GM18868 (cell line): ENCODE measurements around the gene CCDC33.

Experiments
- ATAC-seq: cut with Tn5 transposase; IDR thresholded peaks from one replicate; pipeline ENCODE4 v1.9.1; 2021; ENCODE audit warnings: mild to moderate bottlenecking, moderate library complexity; ENCODE audit not compliant: unreplicated experiment

The CCDC33 gene

DNA sequence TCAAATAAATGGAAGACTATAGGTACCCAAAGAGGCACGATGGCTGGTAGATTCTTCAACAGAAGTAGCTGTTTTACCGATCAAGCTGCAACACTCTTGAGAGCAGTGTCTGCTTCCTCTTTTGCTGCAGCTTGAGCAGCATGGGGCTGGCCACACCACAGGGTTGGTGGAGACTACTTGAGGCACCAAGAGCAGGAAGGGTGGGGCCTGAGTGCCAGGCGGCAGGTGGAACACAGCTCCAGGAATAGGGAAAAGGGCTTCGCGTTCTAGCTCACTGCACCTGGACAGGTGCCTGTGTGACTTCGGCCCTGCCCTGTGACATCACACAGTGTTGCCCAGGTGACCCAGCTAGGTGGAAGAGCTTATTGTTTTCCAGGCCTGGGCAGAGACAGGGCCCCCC lies at the start of gene CCDC33:
Gene CCDC33, plus strand, starts transcription at position 365 of the 400 bp plus-strand sequence. CDS start 394 bp downstream, outside the sequence.
- no peak for ATAC-seq

DNA sequence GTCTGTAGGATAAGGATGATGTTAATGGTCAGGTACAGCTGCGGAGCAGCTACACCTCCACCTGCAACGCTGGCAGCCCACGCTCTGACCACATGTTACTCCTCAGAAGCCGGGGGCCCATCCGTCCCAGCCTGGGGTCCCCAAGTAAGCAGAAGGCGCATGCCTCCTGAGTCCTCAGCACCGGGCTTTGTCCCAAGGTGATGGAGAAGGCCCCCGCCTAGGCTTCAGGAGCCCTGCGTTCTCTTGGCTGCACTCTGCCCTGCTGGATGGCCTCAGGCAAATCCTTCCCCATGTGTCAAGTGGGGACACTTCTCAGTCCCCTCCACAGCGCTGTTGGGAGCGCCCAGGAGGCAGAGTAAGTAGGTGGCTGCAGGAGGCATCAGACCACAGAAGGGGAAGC lies 47.9 kb upstream of the CCDC33 start:
- ATAC-seq, result no peak

DNA sequence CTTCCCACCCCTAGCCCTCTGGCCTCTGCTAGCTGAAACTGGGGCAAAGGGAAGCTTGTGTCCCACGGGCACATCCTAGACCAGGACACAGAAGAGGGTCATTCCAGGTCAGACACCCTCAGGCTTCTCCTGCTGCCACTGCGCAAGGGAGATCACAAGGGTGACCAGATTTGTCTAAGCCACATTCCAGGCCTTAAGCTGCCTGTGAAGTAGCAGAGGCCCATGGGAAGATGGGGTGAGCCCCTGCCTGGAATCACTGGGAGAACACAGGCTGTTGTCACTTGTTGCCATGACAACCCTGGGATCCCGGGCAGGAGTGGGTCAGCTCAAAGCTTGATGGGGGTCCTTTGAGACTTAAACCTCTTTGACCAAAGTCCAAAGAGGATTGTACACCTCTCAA lies 44.3 kb upstream of the CCDC33 start:
- no peak for ATAC-seq

DNA sequence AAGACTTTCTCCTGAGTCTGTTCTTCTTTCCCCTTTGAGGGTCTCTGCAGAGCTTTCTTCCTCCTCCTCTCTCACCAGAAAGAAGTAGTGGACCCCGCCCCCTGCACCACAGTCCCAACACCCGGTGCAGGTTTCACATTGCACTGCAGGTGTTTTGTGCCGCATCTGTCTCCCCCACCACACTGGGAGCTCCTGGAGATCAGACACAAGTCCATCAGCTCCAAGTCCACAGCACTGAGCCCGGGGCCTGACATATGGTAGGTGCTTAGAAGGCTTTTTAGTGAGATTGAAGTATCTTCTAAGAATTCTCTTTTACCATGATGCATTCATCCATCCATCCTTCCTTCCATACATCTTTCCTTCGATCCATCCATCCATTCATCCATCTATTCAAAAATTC lies 43.4 kb upstream of the CCDC33 start:
- no peak for ATAC-seq

DNA sequence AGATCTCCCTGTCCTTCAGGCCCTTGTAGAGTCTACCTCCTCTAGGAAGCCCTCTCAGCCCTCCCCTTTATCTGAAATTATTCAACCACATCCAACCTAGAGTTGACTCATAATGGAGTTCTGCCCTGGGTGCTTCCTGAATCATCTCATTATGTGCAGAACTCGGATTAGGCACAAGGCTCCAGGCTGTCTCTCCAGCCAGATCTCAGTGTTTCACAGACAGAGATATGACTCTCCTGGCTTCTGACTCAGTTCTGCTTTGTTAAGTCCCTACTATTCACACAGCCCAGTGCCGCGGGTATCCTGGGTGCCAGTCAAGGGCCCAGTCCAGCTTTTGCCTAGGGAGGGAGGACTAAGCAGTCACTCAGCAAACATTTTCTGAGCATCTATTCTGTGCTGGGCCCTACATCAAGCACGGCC lies 42.8 kb upstream of the CCDC33 start:
- ATAC-seq, result no peak

DNA sequence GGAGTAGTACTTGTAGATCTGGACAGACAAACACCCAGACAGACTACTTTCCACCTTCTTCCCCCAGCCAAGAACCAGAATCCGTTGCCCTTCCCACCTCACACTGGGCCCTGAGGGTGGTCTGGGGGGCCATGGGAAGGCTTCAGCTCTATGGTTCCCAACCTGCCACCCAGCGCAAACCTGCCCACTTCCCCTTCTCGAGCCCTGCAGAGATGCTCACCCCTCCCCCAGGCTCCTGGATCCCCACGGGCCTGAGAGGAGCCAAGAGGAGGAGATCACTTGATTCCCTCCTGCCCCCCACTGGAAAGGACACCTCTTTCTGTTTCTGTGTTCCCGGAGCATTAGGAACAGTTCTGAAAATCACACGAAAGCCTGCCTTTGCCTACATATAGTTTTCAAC lies 42.2 kb upstream of the CCDC33 start:
- ATAC-seq, result no peak

DNA sequence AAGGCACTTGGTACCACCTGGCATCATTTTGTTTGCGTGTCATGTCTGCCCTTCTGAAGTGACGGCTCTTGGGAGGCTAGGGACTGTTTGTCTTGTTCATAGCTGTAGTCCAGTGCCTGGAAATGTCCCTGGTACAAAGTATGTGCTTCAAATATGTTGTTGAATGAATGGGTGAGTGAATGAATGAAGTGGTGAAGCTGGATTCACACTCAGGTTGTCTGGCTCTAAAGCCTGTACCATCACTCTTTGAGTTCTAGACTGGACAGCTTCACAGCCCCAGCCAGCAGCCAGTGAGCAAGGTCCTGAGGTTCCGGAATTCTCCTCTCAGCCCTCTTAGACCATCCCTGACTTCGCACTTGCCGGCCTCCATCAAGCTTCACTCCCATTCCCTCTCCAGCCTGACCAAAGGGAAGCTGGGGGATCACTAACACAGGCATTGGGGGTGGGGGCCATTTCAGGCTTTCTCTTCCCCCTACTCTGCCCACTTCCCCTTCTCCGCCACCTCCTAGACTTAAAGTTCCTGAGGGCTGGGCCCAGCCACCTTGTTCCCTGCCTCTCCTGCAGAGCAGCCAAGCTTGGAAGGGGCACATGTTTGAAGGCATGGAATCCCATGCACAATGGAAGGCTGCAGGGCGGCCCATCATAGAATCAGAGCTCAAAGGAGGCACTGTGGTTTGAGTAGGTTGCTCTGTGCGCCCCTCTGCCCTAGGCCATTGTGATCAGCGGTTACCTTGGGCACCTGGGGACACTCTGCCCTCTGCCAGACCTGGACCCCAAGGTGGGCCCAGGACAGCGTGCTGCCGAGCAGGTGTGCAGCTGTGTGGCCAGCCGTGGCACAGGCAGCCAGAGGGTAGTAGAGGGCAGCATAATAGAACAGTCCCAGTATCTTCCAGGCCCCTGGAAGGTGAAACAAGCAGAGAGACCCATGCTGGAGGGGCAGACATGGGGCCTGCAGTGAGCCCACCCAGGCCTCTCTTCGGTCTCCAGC lies 41.3 kb upstream of the CCDC33 start:
- no peak for ATAC-seq

DNA sequence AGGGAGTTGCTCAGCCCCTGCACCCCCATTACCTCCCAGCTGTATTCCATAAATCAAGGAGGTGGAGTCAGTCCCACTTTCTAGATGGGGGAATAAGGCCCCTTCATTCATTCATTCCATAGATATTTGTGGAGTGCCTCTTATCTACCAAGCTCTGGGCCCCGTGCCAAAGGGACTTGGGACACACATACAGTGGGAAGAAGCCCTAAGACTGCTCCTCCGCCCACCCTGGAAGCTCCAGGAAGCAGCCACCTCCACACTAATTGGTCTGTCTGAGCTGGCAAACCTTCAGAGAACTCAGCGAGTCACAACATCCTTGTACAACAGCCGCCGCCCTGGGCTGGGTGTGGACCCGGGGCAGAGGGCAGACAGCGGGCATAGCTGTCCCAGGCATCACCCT lies 40.0 kb upstream of the CCDC33 start:
- ATAC-seq, result no peak

DNA sequence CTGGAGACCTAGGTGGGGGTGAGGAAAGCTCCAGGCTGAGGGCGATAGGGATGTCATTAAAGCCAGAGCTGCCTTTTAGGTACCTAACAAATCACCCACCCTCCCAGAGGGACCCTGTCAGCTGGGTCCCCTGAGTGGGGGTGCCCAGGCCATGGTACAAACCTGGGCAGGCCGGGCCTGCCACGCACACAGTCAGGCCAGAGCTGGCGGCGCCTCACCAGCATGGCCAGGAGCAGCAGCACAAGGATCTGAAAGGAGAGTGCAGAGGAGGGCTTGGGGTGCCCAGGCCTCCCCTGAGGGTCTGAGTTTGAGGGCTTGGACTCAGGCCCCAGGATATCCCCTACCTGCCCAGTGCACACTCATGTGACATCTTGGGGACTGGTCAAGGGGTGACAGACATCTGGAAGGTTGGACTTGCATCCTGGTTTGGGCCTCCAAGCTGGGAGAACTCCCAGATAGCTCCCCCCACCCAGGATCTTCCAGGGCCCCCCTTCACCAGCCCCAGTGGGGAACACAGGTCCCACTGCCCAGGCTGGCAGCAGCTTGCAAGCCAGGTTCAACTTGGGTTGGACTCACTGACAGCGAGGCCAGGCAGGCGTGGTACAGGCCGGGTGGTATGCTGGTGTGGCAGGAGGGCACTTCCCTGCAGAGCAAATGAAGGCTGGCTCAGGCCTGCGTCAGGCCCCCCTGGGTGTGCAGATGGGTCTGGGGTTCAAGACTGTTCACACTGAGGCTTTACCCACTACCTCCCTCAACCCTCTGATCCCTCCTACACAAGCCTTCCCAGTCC lies 38.8 kb upstream of the CCDC33 start:
- no peak for ATAC-seq

DNA sequence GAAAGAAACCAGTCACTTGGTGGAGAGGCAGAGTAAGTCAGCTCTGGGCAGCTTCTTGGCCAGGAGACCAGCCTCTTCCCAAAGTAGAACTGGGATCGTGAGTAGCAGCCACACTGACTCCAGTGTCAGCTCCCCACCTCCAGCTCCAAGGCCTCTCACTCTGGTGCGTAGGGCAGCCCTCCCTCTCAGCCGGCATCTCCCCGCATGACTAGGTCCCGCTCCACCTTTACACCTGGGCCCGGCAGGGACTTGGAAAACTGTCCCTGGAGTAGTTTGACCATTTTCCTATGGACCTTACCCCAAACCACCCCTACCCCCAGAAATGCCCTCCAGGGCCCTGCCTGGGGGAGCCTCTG lies 36.9 kb upstream of the CCDC33 start:
- no peak for ATAC-seq

DNA sequence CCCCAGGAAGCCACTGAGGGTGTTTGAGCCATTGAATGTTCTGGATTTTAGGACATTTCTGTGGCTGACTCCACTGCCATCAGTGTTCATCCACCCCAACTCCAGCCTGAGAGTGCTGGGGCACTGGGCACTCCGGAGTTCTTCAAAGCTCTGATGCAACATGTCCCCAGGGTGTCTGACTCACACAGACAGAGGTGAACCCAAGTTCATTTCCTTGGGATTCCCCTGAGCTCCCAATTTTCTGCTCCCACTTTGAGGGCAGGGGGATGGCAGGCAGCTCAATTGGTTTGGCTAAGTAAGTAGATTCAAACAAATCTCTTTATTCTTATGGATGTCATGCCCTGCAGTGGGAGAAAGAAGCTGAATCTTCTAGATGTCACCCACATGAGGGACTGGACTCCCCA lies 35.7 kb upstream of the CCDC33 start:
- ATAC-seq, result no peak

DNA sequence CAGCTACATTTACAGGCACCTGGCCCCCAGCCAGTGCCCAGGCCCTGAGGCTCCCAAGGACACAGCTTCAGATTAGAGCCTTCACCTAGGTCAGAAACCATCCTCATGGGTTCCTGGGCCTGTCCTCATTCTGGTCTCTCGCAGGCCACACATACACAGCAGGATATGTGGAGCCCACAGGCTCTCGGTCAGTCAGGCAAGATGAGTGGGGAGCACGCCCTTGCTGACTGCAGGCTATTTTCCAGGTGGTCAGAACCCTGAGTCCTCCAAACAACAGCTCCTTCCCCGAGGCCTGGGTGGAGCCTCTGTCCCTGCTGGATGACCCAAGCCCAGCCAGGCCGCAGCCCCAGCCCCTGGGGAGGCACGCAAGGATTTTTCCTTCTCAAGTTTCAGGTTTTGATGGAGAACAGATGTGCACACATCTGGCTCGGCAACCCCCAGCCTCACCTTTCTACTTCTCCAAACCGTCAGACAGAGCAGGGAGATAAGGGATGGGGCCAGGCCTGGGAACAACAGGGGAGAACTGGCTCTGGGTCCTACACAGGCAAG lies 35.2 kb upstream of the CCDC33 start:
- no peak for ATAC-seq

DNA sequence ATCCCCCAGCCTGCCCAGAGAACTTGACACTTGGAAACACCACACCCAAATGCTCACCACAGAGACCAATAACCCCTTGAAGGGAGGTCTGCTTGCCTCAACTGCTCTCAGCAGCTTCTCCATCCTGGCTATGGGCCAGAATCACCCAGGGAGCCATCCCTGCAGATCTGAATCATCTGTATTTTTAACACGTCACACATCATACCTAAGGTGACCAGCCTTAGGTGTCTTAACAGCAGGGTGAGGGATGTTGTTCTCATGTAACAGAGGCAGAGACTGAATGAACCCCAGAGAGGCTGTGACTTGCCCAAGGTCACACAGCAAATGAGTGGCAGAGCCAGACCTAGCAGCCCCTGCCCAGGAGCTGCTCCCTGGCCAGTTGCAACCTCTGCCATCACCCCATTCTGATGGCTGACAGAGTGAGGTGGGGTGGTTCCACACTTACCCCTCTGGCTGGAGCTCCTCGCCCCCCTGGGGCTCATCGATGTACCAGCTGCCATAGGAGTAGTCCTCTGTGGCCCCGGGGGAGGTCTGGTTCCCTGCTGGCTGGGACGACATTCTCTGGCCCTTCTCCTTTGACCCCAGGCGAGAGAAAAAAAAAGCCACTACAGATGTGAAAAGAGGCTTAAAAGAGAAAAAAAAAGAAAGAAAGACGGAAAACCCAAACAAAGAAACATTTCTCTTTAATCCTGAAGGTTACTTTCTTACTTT lies 34.3 kb upstream of the CCDC33 start:
- no peak for ATAC-seq

DNA sequence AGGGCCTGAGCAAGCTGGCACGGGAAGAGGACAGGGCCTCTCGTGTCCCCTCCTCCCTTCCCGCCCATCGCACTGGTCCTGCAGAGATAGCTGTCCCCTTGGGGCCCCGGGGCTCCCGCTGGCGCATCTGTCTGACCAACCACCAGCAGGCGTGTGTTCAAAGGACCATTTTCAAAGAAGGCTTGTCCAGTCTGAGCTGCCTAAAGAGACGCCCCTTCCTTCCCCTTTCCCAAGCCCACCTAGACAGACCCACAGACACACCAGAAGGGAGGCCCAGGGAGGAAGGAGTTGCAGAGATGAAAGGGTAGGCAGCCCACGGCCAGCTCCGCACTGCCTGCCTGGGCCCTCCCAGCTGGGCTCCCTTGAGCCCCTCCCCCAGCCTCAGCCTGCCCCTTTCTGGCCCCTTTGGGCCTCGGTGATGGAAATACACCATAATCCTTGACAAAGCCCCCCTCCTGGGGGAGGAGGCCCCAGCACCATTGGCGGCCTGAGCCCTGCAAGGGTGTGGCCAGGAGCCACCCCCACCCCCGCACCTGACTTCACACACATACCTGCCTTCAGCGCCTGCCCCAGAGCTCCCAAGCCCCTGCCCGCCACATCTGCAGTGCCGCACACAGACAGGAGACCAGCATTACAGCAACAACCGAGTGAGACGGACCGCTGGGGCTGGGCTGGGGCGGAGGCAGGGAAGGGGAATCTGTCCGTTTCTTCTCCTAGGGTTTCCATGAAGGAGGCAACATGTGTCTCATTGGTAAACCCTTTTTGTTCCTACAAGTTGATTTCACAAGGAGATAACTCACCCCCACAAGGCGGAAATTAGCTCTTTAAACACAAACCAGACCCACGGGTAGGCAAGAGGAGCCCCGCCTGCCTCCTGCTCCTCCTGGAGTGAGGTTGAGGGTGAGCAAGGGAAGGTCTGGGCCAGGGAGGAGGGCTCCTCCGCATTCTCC lies 33.4 kb upstream of the CCDC33 start, which contains the start of gene STRA6:
Gene STRA6, minus strand, starts transcription at position 336 of the 950 bp plus-strand sequence. CDS start 520 bp downstream, outside the sequence.
- ATAC-seq, result no peak

DNA sequence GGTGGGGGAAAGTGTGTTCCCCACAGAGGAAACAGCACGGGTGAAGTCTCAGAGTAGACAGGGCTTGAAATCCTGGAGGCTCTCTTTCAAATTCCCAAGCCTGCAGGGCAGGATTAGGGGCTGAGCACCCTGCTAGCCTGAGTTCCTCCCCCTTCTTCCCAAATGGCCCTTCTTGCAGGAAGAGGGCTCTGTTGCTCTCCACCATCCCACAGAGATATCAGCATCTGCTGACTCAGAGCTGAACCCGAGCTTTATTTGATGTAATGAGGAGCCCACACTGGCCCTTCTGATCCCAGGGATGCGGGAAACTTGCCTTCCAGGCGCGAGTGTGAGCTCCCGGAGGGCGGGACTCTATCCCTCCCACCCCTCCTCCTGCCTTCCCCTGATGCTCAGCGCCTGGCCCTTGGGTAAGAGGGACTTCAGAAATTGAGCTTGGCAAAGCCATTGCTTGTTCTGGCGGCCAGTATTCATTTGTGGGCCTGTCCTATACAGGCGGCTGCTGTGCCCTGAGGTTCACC lies 32.2 kb upstream of the CCDC33 start:
- no peak for ATAC-seq

DNA sequence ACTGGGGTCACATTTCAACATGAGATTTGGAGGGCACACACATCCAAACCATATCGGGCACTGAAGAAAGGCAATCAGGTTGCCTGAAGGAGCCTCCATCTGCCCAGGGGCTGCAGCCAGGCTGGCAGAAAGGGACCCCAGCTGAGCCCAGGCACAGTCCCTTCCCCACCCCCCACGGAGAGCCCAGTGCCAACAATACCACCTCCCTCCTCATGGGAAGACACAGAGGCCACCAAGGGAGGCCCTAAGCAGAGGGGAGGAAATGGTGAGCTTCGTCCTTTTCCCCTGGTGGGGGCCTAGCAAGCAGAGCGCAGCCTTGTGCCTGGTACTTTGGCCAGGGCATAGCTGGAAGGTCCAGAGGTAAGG lies 30.6 kb upstream of the CCDC33 start:
- ATAC-seq, result no peak

DNA sequence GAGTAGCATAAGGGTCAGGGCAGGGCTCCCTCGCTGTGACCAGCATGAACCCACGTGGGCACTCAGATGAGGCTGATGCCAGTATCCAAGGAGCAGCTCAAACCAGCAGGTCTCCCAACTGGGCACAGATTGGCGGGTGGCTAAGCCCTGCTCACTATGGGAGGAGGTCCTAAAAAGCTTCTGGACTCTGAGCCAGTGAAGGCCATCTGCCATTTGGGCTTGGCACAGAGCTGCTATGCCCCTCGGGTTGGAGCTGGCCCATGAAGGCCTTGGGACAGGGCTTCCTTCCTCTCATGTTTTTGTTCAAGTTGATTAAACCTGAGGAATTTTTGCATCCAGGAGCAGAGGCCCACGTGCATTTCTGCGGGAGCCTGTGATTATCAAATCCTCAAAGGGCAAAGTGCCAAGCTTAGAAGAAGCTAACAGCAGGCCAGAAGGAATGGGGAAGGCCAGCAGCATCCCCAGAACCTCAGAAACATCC lies 29.3 kb upstream of the CCDC33 start:
- no peak for ATAC-seq

DNA sequence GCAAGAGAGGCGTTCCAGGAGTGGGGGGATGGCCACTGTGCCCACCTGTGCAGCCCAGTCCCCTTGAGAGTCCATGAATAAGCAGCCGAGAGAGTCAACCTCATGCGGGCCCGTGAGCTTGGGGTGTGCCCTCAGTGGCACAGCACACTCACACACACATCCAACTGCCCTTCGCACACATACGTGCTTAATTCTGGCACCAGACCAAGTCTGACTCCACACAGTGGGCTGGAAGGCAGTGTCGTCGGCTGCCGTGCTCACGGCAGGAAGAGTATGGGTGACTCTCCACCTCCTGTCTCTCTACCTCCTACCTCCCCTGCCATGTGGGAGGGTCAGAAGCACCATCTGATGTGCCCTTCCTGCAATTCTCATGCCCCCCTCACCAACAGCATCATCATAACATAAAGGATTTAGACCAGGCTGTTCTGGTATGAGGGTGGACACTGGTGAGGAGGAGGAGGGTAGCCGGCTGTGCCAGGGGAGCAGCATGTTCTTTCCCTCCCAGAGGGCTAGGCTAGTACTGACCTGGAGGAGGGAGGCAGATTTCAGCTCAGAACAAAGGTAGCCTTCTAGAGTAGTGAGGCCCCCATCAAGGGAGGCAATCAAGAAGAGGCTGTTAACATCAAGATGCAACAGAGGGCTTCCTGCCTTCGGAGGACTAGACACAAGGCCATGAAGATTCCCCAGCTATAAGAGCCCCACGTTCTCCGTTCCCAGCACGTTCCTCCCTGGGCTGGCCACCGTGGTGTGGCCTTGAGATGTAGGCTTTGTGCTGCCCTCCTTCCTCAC lies 28.3 kb upstream of the CCDC33 start:
- no peak for ATAC-seq

DNA sequence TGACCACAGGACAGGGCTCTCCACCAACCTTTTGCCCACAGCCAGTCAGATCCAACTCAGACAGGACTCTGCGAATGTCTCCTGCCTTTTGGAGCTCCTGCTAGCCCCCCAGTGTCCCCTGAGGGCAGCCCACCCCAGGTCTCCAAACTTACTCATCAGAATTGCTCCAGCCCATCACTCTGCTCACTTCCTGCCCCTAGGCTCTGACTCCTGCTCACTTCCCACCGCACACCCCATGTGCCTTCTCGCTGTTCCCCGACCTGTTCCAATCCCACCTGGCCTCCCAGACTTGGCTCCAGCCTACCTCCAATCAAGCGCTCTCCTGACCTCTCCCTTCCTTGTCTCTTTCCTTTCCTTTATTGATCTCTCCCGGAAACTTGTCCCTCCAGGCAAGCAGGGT lies 27.6 kb upstream of the CCDC33 start:
- no peak for ATAC-seq
